BJ (cell line): ENCODE results near the gene KRTAP12-1. TPM values are rescaled to one million over a fixed set of nuclear protein-coding genes. Genes with fewer than 3 reads are reported as not detected.

Experiments used
- CTCF ChIA-PET: fragments of 350-600 bp; formaldehyde crosslinking; extraction: SDS; loops from one replicate; lab custom pipeline; 2021; ENCODE audit warnings: antibody characterized with exemption, inconsistent platforms; lab: Yijun Ruan, JAX
- POLR2A ChIA-PET: fragments of 300-600 bp; sonication (Branson Sonifier 250); formaldehyde crosslinking; extraction: SDS; loops from one replicate; lab custom pipeline; 2021; ENCODE audit warnings: antibody characterized with exemption; lab: Charles Lee
- DNase-seq: peaks from one replicate; pipeline ENCODE4 v3.0.0-alpha.2; 2011; ENCODE audit warnings: low read depth
- H3K27me3 ChIP-seq: 2 replicates; pipeline ENCODE4 v1.6.0; 2011; ENCODE audit warnings: low read length; ENCODE audit not compliant: control insufficient read depth, insufficient read depth
- H3K36me3 ChIP-seq: 2 replicates; pipeline ENCODE4 v1.5.1; 2011; ENCODE audit warnings: low read length; ENCODE audit not compliant: control insufficient read depth, insufficient read depth
- H3K4me3 ChIP-seq: 2 replicates; pipeline ENCODE4 v1.5.1; 2011; ENCODE audit warnings: low read depth, mild to moderate bottlenecking, control low read depth, low read length
- CTCF ChIP-seq: IDR thresholded peaks from 2 replicates; pipeline ENCODE4 v1.5.1; 2011; ENCODE audit warnings: low read depth, mild to moderate bottlenecking, control low read depth, inconsistent platforms, low read length, moderate library complexity; ENCODE audit not compliant: insufficient read depth
- polyA plus RNA-seq: library from polyadenylated mRNA; depleted of rRNA; stranded (reverse); fragments of >200 nt; gene quantifications from 2 replicates; pipeline ENCODE4 v1.2.3, GENCODE V29; 2011

KRTAP12-1 gene
- polyA plus RNA-seq, 1 experiment = not detected

GRCh38 chr21:44716984-44717383, 35.0 kb upstream of the KRTAP12-1 start:
- Histone ChIP-seq H3K27me3 (peaks cover 21% of the 10 kb centered on the region), H3K4me3 (no peak overlapping the region), H3K36me3 (no peaks in the 10 kb centered on the region)
- TF ChIP-seq CTCF = no peak
- CTCF ChIA-PET = no interaction called here
- POLR2A ChIA-PET = no interaction called here
- DNase-seq = no peak

GRCh38 chr21:44714905-44715304, 32.9 kb upstream of the KRTAP12-1 start:
- Histone ChIP-seq H3K27me3 (peaks cover 35% of the 10 kb centered on the region), H3K4me3 (no peak overlapping the region), H3K36me3 (no peaks in the 10 kb centered on the region)
- no peak for TF ChIP-seq CTCF
- ChIA-PET CTCF (no interaction called here), POLR2A (no interaction called here)
- DNase-seq = no peak

DNA sequence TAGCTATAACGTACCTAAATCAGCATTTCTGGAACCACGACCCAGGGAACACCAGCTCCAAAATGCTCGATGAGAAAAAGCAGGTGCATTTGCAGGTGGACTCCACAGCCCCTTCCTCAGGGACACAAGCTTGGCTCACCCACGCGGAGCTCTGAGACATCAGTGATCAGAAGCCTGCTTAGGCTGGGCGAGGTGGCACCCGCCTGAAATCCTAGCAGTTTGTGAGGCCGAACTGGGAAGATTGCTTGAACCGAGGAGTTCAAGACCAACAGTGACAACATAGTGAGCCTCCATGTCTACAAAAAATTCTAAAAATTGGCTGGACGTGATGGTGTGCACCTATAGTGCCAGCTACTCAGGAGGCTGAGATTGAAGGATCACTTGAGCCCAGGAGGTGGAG, 31.9 kb upstream of the KRTAP12-1 start:
- H3K36me3 ChIP-seq = no peaks in the 10 kb centered on the region
- H3K4me3 ChIP-seq = no peak overlapping the region
- POLR2A ChIA-PET = no interaction called here
- CTCF ChIA-PET = no interaction called here
- H3K27me3 ChIP-seq = peaks cover 45% of the 10 kb centered on the region
- TF ChIP-seq CTCF = no peak
- no peak for DNase-seq

DNA sequence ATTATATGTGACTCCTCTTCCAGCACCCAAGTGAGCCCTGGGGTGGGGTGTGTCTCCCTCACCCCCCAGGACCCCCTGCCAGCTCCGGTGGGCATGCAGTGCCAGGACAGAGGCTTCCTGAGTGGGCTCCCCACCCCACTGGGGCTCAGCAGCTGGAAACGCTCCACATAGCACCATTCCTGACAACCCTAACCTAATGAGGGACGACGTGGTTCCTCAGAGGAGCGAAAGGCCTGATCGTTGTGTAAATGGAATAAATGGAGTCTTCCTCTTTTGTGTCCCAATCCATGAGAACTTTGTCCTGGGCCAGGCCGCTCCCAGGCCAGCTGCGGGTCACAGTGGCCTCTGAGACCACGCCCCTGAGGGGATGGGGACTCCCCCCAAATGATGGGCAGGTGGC, 31.2 kb upstream of the KRTAP12-1 start:
- ChIA-PET POLR2A (no interaction called here), CTCF (no interaction called here)
- no peak for TF ChIP-seq CTCF
- Histone ChIP-seq H3K27me3 (peaks cover 49% of the 10 kb centered on the region), H3K36me3 (no peaks in the 10 kb centered on the region), H3K4me3 (no peak overlapping the region)
- DNase-seq = no peak

GRCh38 chr21:44712203-44713028, 30.5 kb upstream of the KRTAP12-1 start:
- no peak for TF ChIP-seq CTCF
- no peak overlapping the region for H3K4me3 ChIP-seq
- no peak for DNase-seq
- H3K27me3 ChIP-seq = peaks cover 53% of the 10 kb centered on the region
- ChIA-PET POLR2A (no interaction called here), CTCF (interaction anchor here (1.1 kb wide), 1 partner anchor 9 kb away, joined by 5 read pairs; no protein-coding TSS in a partner anchor)
- no peaks in the 10 kb centered on the region for H3K36me3 ChIP-seq
